HL-60 (cell line): ENCODE data around the gene PLCB1.

Source experiments
- GABPA ChIP-seq: IDR thresholded peaks from 2 replicates; pipeline ENCODE4 v1.6.1; 2012; ENCODE audit warnings: low read depth
- POLR2AphosphoS5 ChIP-seq: IDR thresholded peaks from 2 replicates; pipeline ENCODE4 v1.6.1; 2012; ENCODE audit warnings: low read depth
- SPI1 ChIP-seq: IDR thresholded peaks from 2 replicates; pipeline ENCODE4 v1.6.1; 2012; ENCODE audit warnings: low read depth, mild to moderate bottlenecking, borderline replicate concordance
- TF ChIP-seq, protein P1 (sequence below): IDR thresholded peaks from one replicate; pipeline ENCODE4 v1.5.1; 2011; ENCODE audit warnings: low read length, control low read depth, inconsistent platforms; ENCODE audit not compliant: insufficient read depth
- TF ChIP-seq, protein P2 (sequence below): IDR thresholded peaks from 2 replicates; pipeline ENCODE4 v1.6.1; 2012; ENCODE audit warnings: low read depth; ENCODE audit not compliant: insufficient replicate concordance

DNA sequence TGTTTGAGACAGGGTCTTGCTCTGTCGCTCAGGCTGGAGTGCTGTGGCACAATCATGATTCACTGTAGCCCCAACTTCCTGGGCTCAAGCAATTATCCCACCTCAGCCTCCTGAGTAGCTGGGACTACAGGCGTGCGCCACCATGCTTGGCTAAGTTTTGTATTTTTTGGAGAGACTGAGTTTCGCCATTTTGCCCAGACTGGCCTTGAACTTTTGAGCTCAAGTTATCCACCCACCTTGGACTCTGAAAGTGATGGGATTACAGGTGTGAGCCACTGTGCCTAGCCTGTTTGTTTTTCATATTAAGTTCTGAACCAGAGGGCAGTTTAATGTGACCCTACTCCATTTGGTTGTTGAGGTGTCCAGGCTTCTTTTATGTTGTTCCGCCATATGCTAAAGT is 194.8 kb downstream of the PLCB1 start:
- TF ChIP-seq, protein P1, sequence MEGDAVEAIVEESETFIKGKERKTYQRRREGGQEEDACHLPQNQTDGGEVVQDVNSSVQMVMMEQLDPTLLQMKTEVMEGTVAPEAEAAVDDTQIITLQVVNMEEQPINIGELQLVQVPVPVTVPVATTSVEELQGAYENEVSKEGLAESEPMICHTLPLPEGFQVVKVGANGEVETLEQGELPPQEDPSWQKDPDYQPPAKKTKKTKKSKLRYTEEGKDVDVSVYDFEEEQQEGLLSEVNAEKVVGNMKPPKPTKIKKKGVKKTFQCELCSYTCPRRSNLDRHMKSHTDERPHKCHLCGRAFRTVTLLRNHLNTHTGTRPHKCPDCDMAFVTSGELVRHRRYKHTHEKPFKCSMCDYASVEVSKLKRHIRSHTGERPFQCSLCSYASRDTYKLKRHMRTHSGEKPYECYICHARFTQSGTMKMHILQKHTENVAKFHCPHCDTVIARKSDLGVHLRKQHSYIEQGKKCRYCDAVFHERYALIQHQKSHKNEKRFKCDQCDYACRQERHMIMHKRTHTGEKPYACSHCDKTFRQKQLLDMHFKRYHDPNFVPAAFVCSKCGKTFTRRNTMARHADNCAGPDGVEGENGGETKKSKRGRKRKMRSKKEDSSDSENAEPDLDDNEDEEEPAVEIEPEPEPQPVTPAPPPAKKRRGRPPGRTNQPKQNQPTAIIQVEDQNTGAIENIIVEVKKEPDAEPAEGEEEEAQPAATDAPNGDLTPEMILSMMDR, result no peak
- TF ChIP-seq, protein P2, sequence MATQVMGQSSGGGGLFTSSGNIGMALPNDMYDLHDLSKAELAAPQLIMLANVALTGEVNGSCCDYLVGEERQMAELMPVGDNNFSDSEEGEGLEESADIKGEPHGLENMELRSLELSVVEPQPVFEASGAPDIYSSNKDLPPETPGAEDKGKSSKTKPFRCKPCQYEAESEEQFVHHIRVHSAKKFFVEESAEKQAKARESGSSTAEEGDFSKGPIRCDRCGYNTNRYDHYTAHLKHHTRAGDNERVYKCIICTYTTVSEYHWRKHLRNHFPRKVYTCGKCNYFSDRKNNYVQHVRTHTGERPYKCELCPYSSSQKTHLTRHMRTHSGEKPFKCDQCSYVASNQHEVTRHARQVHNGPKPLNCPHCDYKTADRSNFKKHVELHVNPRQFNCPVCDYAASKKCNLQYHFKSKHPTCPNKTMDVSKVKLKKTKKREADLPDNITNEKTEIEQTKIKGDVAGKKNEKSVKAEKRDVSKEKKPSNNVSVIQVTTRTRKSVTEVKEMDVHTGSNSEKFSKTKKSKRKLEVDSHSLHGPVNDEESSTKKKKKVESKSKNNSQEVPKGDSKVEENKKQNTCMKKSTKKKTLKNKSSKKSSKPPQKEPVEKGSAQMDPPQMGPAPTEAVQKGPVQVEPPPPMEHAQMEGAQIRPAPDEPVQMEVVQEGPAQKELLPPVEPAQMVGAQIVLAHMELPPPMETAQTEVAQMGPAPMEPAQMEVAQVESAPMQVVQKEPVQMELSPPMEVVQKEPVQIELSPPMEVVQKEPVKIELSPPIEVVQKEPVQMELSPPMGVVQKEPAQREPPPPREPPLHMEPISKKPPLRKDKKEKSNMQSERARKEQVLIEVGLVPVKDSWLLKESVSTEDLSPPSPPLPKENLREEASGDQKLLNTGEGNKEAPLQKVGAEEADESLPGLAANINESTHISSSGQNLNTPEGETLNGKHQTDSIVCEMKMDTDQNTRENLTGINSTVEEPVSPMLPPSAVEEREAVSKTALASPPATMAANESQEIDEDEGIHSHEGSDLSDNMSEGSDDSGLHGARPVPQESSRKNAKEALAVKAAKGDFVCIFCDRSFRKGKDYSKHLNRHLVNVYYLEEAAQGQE, result no peak
- TF ChIP-seq SPI1 (no peak), POLR2AphosphoS5 (no peak), GABPA (no peak)
